Urinary bladder (tissue), 4 donors: Measurements from ENCODE around the gene CEBPB. TPM values are rescaled to one million over a fixed set of nuclear protein-coding genes. Genes with fewer than 3 reads are reported as not detected.
"Not testable (repeated sequence)": the region's sequence is repeated elsewhere in the genome, so short reads cannot be mapped to it uniquely, and the experiment has no call there.

Experiments
- DNase-seq: peaks from one replicate; pipeline ENCODE4 v3.0.0-alpha.2; 2015; ENCODE audit errors: extremely low spot score
- H3K27ac ChIP-seq: one replicate; pipeline ENCODE4 v1.5.1; 2013; ENCODE audit warnings: low read depth, mild to moderate bottlenecking, moderate library complexity
- H3K36me3 ChIP-seq: one replicate; pipeline ENCODE4 v1.6.1; 2013; ENCODE audit warnings: mild to moderate bottlenecking, moderate library complexity; ENCODE audit not compliant: insufficient read depth
- H3K4me1 ChIP-seq: one replicate; pipeline ENCODE4 v1.6.1; 2013; ENCODE audit warnings: mild to moderate bottlenecking, moderate library complexity; ENCODE audit not compliant: insufficient read depth
- H3K4me3 ChIP-seq: one replicate; pipeline ENCODE4 v1.5.1; 2013; ENCODE audit warnings: low read depth, low read length
- WGBS: extraction: QIAGEN DNeasy Blood & Tissue Kit; methylation state at CpG from one replicate; pipeline ENCODE4 v1.1.7; 2013; 5-methylcytosine and 5-hydroxymethylcytosine counted together
- polyA plus RNA-seq: library from polyadenylated mRNA; stranded (reverse); fragments of 200-250 nt; gene quantifications from one replicate; pipeline ENCODE4 v1.2.3, GENCODE V29; 2013
- total RNA-seq: library from RNA; depleted of rRNA; stranded (reverse); fragments of >200 nt; gene quantifications from one replicate; pipeline ENCODE4 v1.2.3, GENCODE V29; 2014
- donor health status: healthy with polysubstance abuse.
- donor health status: healthy.

Gene CEBPB
- total and polyA plus RNA-seq, 2 donors: 13.1 to 76.6 TPM

DNA sequence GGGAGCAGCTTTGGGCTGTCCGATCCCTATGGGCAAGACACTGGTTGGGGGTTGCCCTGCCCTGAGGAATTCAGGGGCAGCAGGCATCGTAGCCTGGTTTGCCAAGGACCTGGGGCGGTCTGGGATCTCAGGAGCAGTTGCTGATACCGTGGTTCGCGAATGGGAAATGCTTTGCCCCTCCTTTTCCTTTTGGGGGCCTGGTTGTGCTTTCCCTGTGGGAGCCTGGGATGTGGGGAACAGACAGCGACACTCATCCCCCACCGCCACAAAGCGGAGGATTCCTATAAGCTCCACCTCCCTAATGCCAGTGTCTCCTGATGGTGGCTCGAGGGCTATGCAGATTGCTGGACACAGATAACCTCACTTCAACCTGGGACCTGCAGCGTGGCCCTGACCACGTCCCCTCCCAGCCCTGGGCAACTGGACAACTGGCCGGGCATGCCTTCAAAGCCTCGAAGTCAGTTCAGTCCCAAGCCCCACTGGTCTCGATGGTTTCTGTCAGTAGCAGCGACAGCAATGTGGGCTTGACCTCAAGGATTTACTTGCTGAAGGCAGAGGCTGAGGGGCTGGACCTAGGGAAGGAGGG is 3.3 kb downstream of the CEBPB start:
- 65% methylated on average over 16 of the region's 16 CpGs for whole genome bisulfite sequencing
- Histone ChIP-seq H3K36me3 (no peaks in the 10 kb centered on the region), H3K27ac (no peak overlapping the region), H3K4me1 (no peaks in the 10 kb centered on the region), H3K4me3 (peak overlapping the region; percentile 64)
- DNase-seq: no peak

DNA sequence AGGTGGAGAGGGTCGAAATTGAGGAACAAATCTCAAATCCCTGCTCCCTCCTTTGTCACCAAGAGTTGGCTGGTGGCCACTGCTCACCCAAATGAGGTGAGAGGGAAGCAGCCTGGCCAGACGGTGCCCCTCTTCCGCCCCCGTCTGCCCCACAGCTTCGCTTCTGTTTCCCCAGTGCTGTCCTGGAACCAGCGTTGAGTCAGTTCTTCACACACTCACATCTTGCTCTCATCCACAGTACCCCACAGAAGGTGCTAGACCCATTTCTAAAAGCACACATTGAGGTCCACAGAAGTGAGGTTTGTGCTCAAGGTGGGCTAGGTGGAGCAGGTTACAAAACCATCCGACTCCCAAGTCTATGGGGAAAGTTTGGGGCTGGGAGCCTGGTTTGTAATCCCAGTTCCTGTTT is 3.8 kb downstream of the CEBPB start:
- H3K27ac ChIP-seq: no peak overlapping the region
- DNase-seq: no peak
- 72% methylated on average over 7 of the region's 7 CpGs for WGBS

DNA sequence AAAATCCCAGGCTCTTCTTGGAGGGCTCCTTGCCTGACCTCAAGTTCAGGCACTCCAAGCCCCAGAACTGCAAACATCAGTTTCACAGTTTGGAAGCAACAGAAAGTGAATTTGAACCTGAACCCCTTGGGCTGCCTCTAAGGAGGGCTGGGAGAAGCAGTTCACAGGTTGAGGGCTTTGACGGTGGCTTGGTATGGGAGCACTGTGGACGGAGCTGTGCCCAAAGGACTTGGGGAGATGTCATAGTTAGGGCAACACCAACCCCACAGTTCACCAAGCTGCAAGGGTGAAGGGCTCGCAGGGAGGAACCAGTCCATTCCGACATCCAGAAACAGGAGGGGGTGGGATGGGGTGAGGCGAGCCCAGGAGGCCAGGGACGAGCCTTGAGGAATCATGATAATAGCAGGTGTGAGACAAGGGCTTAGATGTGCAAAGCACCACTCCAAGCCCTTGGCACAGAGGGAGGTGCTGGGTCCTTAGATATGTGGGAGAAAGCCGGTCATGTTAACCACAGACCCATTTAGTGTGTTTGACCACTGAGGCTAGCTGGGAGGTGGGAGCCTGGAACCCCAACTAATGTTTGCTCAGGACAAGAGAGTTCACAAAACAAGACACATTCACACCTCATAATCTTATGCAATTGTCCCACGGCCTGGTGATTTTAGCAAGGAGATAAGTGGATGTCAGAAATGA is 4.3 kb downstream of the CEBPB start:
- H3K27ac ChIP-seq: no peak overlapping the region
- no peaks in the 10 kb centered on the region for H3K4me1 ChIP-seq
- H3K4me3 ChIP-seq: no peak overlapping the region
- DNase-seq: no peak
- 81% methylated on average over 8 of the region's 8 CpGs for WGBS
- H3K36me3 ChIP-seq: no peaks in the 10 kb centered on the region

More for the DNA sequence above, 3.8 kb downstream of the CEBPB start:
- no peaks in the 10 kb centered on the region for H3K4me1 ChIP-seq
- H3K36me3 ChIP-seq: no peaks in the 10 kb centered on the region
- H3K4me3 ChIP-seq: no peak overlapping the region

DNA sequence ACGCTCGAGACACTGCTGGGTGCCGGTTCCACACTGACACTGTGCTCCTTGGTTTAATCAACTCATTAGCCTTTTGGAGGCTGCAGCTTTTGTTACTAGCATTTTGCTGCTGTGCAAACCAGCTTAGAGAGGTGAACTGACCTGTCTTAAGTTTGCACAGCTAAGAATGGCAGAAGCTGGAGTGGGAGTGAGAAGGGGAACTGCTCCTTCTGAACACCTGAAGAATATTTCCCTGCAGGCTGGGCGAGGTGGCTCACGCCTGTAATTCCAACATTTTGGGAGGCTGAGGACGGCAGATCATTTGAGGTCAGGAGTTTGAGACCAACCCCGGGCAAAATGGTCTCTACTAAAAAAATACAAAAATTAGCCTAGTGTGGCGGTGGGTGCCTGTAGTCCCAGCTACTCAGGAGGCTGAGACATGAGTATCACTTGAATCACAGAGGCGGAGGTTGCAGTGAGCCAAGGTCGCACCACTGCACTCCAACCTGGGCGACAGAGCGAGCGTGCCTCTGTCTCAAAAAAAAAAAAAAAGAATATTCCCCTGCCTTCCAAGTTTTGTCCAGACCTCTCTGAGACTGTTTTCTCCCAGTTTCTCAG is 5.0 kb downstream of the CEBPB start:
- no peak for DNase-seq
- no peaks in the 10 kb centered on the region for H3K4me1 ChIP-seq
- no peaks in the 10 kb centered on the region for H3K36me3 ChIP-seq
- WGBS: 91% methylated on average over 13 of the region's 13 CpGs
- no peak overlapping the region for H3K27ac ChIP-seq
- H3K4me3 ChIP-seq: no peak overlapping the region

DNA sequence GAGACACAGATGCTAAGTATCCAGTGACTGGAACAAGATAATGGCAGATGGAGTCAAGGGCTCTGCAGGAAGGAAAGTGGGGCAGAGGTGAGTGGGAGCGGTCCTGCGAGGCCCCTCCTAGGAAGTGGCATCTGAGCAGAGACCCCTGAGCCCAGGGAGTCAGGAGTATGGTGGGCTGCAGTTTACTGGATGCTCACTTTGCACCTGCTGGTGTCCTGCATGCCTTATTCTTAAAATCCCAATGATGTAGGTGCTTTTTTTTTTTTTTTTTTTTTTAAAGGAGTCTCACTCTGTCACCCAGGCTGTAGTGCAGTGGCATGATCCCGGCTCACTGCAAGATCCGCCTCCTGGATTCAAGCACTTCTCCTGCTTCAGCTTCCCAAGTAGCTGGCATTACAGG is 5.6 kb downstream of the CEBPB start:
- no peaks in the 10 kb centered on the region for H3K36me3 ChIP-seq
- no peaks in the 10 kb centered on the region for H3K4me1 ChIP-seq
- H3K4me3 ChIP-seq: no peak overlapping the region
- DNase-seq: no peak
- WGBS: 96% methylated on average over 4 of the region's 4 CpGs
- no peak overlapping the region for H3K27ac ChIP-seq

DNA sequence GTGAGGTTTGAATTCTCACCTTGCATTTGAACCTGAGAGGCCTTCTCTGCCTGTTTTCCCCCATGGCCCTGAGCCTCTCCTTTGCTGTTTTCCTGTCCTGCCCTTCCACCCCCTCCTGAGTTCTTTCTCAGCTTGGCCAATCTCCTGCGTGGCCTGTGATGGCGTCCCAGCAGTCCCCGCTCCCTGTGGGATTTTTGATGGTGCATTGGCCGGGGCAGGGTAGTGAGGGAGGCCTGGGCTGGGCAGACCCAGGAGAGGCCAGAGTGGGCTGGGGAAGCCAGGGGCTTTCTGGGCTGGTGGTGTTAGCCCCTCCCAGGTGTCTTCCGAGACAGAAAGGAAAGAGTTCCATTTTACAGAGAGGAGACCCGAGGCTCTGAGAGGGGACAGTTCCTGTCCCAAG is 6.3 kb downstream of the CEBPB start:
- no peak for DNase-seq
- H3K36me3 ChIP-seq: no peaks in the 10 kb centered on the region
- H3K4me1 ChIP-seq: no peaks in the 10 kb centered on the region
- no peak overlapping the region for H3K4me3 ChIP-seq
- H3K27ac ChIP-seq: no peak overlapping the region
- WGBS: 93% methylated on average over 6 of the region's 6 CpGs

DNA sequence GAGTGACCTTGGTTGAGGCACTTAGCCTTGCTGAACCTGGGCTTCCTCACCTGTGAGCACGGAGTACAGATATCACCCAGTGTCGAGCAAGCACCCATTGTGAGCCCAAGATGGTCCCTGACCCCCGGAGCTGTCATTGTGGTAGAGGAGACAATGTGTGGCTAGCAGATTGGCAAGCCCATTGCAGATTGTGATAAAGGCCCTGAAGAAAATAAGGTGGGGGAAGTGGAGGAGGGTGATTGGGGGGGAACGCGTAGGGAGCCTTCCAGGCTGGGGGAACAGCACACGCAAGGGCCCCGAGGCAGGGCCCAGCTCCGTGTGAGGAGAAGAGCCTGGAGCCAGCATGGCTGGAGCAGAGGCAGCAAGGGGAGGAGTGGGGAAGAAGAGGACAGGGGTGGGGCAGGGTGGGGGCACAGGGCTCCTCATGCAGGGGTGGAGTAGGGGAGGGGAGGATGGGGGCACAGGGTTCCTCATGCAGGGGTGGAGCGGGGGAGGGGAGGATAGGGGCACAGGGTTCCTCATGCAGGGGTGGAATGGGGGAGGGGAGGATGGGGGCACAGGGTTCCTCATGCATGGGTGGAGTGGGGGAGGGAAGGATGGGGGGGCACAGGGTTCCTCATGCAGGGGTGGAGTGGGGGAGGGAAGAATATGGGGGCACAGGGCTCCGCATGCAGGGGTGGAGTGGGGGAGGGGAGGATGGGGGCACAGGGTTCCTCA is 7.0 kb downstream of the CEBPB start:
- WGBS: 81% methylated on average over 10 of the region's 10 CpGs
- no peaks in the 10 kb centered on the region for H3K4me1 ChIP-seq
- H3K36me3 ChIP-seq: no peaks in the 10 kb centered on the region
- H3K27ac ChIP-seq: no peak overlapping the region
- no peak for DNase-seq
- H3K4me3 ChIP-seq: no peak overlapping the region

DNA sequence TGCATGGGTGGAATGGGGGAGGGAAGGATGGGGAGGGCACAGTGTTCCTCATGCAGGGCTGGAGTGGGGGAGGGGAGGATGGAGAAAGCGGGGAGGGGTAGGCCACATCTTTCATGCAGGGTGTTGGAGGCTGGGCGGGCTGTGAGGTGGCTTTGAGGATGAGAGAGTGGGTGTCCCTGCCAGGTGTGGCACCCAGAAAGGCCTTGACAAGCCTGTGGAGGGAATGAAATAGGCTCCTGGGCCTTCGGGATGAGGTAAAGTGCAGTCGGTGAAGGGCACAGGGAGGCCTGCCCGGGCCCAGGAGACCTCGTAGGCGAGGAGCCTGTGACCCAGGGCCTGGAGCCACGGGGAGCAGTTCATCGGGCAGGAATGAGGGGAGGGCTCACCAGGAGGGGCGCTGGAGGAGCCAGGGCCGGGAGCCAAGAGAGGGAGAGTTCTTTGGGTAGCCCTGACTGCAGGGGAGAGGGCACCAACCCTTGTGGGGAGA is 7.6 kb downstream of the CEBPB start:
- Histone ChIP-seq H3K27ac (no peak overlapping the region), H3K4me1 (no peaks in the 10 kb centered on the region), H3K4me3 (no peak overlapping the region), H3K36me3 (no peaks in the 10 kb centered on the region)
- whole genome bisulfite sequencing: 61% methylated on average over 11 of the region's 11 CpGs
- DNase-seq: no peak

DNA sequence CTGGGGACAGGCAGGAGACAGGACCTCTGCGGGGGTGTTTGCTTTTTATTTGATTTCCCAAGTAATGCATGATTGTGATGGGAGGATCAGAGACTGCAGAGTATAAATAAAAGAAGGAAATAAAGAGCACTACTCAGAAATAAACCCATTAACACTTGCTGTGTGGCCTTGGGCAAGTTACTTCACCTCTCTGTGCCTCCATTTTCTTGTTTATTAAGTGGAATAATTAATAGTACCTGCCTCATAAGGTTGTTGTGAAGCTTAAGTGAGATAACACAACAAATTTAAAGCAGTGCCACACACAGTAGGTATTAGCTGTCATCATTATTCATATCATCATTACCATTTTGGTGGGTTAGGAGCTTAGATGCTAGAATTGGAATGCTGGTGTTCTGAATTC is 8.1 kb downstream of the CEBPB start:
- Histone ChIP-seq H3K36me3 (no peaks in the 10 kb centered on the region), H3K4me1 (no peaks in the 10 kb centered on the region), H3K4me3 (no peak overlapping the region), H3K27ac (no peak overlapping the region)
- no peak for DNase-seq
- 95% methylated on average over 1 of the region's 1 CpG for WGBS

DNA sequence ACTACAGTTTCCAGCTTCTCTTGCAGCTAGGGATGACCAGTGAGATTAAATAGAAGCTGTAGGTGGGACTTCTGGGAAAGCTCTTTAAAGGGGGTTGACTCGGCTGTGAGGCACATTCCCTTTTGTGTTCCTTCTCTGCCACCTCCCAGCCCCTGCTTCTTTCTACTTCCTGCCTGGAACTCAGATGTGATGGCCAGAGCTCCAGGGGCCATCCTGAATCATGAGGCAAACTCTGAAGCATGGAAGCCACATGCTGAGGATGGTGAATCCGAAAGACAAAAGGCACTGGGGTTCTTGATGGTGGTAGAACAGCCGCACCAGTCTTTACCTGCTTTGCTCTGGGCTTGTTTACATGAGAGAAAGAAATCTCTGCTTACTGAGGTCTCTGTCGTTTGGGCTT is 9.1 kb downstream of the CEBPB start:
- no peak overlapping the region for H3K27ac ChIP-seq
- DNase-seq: no peak
- 86% methylated on average over 4 of the region's 4 CpGs for WGBS

DNA sequence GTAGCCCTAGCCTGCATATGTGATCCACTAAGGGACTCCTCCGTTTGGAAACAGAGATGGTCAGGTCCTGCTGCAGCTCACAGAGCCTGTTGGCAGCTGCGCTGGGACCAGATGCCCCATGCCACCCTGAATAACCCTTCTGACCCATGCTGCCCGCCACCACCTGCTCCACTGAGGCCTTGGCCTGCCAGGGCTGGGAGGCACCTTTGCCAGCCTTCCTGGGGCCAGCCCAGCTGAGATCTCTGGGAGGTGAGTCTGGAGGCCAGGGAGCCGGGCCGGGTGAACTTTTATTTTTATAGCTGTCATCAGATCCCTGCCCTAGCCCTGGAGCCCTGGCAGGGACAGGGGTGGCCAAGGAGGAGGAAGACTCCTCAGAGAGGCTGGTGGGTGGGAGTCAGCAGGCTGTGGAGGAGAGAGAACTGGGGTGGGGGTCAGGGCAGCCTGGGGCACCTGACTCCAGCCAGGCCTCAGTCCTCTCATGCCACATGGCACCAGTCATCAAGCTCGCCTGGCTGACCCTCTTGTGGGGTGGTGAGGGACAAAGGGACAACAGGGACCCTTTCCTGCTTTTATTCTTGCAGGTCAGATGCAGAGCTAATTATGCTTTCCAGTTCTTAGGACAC is 10.0 kb downstream of the CEBPB start:
- no peak for DNase-seq
- no peak overlapping the region for H3K27ac ChIP-seq
- 88% methylated on average over 6 of the region's 6 CpGs for WGBS
- H3K36me3 ChIP-seq: no peaks in the 10 kb centered on the region
- H3K4me1 ChIP-seq: no peaks in the 10 kb centered on the region
- no peak overlapping the region for H3K4me3 ChIP-seq

More for the DNA sequence above, 9.1 kb downstream of the CEBPB start:
- no peaks in the 10 kb centered on the region for H3K36me3 ChIP-seq
- no peak overlapping the region for H3K4me3 ChIP-seq
- H3K4me1 ChIP-seq: no peaks in the 10 kb centered on the region

DNA sequence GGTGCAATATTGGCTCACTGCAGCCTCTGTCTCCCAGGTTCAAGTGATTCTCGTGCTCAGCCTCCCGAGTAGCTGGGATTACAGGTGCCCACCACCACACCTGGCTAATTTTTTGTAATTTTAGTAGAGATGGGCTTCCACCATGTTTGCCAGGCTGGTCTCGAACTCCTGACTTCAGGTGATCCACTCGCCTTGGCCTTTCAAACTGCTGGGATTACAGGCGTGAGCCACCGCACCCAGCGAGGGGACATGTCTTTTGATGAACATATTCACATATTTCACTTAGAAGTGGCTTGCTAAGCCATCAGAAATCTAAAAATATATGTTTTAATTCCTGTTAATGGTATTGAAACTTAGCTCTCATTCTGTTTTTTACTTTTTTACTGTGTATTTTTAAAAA is 11.1 kb downstream of the CEBPB start:
- not testable (repeated sequence) for H3K4me1 ChIP-seq, H3K27ac ChIP-seq, H3K36me3 ChIP-seq, H3K4me3 ChIP-seq, DNase-seq
- WGBS: 97% methylated on average over 7 of the region's 7 CpGs

DNA sequence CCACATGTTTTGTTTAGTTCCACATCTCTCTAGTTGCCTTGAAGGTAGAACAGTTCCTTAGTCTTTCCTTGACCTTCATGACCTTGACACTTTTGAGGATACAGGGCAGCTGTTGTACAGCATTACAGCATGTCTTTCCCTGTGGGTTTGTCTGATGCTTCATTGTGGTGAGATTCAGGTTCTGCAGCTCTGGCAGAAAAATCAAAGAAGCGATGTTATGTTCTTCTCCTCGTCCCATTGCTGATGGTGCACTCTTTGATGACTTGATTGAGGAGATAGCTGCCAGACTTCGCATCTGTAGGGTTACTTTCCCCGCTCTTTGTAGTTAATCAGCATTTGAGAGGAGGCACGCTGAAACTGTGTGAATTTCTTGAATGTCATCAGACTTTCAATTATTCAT is 12.0 kb downstream of the CEBPB start:
- no peak for DNase-seq

More for the DNA sequence above, 12.0 kb downstream of the CEBPB start:
- 89% methylated on average over 5 of the region's 5 CpGs for WGBS
- no peaks in the 10 kb centered on the region for H3K36me3 ChIP-seq
- no peak overlapping the region for H3K27ac ChIP-seq
- no peaks in the 10 kb centered on the region for H3K4me1 ChIP-seq
- H3K4me3 ChIP-seq: no peak overlapping the region
